Raji (cell line): Measurements from ENCODE around the gene HRK.

Experiments
- POLR2A ChIP-seq: IDR thresholded peaks from 2 replicates; pipeline ENCODE4 v1.6.1; 2011; ENCODE audit warnings: low read depth, low read length, control low read depth; ENCODE audit not compliant: insufficient read depth

Gene HRK

DNA sequence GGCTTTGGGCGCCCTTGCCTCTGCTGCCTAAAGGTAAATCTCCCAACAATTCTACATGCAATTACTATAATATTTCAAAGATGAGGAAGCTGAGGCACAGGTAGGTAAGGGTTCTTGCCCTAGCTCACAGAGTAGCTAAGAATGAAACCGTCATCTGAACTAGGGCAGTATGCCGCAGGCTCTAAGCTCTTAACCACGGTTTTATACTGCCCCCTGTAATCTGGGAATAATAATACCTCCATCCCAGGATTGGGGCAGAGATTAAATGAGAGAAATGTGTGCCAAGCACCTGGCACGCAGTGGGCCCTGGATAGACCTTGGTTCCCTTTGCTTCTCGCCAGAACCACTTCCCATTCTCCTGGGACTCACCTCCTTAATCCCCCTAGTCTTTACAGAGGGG is 1.5 kb upstream of the HRK start:
- no peak for TF ChIP-seq POLR2A

DNA sequence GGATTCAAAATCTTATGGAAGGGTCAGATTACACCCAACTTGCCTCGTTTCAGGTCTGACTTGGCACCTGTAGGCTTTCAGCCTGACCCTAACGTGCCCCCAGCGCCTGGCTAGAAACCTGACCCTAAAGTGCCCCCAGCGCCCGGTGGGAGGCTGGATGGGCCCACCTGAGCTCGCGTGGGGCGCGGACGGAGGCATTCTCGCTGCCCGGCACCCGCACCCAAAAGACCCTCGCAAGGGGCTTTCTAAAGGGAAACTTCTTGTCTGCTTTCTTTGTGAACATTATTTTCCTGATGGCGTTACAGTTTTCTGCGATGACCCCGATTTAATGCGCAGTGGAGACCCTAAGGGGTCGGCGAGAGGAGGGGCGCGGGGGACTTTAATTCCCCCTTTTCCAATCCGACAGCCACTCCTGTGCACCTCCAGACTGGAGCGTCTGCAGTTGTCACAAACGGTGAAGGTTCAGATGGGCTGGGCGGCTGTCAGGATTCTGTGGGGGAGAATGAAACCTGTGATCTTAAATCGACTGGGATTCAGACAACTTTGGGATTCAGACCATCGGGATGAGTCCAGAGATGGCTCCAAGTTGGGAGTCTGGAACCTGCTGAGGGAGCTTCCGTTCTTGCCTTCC is 751 bp upstream of the HRK start:
- no peak for TF ChIP-seq POLR2A

DNA sequence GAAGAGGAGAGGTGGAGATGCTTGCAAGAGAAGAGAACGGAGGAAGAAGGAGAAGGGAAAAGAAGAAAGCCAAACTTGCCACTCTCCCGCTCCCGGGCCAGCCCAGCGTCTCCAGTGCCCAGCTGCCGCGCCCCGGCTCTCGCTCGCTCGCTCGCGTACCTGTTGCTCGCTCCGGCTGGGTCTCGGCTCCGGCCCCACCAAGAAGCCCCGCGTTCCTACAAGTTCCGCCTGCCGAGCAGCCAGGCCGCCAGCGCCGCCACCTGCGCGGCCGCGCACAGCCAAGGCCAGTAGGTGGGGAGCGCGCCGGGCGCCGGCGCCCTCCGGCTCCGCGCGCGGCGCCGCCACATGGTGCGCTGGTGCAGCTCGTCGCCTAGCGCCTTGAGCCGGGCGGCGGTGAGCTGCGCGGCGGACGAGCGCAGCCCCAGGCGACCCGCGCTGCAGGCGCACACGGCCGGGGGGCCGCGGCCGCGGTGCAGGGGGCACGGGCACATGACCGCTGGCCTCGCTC is 370 bp downstream of the HRK start:
- TF ChIP-seq POLR2A: peak; percentile 49; the same call in 1 of the 2 replicates

DNA sequence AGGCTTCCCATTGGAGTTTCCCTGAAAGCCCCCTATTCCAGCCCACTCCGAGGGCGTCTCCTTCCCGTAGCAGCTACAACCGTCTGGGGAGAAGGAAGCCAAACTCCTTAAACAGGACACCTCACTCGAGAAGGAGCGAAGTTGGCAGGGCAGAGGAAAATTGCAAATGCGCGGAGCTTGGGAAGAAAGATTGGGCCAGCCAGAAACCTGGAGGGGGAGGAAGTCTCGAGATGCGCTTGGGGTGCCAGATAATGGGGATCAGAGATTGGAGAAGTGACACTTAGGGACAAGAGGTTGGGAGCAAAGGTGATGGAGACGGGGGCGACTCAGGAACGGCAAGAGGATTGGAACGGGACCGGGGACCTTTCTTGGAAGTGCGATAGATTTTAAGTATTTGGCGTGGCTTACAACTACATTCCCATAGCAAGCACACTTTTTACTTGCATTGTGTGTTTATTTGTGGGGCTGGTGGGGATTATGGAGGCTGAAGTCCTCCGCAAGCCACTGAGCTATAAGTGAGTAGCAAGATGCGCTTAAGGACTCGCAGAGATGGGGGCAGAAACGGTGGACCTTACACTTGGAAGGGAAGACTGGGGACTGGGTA is 926 bp downstream of the HRK start:
- TF ChIP-seq POLR2A: no peak

DNA sequence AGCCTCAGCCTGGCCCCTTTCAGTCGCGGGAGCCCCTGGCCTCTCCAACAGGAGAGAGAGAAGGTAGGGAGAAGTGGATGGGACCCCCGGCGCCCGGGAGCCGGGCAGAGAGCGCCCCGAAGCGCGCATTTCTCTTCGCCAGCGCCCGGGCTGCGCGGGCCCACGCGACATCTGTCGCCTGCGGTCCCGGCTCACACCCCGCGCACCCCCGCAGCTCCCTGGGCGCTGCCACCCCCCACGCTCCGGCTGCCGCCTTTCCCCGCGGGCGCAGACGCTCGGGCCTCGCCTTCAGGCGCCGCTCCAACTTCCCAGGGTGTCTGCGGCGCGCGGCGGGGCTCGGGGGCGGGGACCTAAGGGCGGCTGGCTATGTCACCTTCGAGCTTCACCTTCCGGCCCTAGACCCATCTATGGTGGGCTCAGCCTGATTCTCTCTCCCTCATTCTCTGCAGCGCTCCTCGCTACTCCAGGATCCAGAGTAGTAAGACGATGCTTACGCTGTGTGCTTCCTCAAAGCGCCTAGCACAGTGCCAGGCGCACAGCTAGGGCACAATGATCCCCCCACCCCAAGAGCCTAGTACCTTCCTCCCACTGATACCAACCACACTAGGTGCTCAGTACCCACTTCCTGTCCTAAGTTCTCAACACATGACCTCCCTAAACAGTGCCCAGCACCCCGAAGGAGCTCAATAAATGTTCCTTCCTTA is 1.6 kb downstream of the HRK start:
- TF ChIP-seq POLR2A: no peak

DNA sequence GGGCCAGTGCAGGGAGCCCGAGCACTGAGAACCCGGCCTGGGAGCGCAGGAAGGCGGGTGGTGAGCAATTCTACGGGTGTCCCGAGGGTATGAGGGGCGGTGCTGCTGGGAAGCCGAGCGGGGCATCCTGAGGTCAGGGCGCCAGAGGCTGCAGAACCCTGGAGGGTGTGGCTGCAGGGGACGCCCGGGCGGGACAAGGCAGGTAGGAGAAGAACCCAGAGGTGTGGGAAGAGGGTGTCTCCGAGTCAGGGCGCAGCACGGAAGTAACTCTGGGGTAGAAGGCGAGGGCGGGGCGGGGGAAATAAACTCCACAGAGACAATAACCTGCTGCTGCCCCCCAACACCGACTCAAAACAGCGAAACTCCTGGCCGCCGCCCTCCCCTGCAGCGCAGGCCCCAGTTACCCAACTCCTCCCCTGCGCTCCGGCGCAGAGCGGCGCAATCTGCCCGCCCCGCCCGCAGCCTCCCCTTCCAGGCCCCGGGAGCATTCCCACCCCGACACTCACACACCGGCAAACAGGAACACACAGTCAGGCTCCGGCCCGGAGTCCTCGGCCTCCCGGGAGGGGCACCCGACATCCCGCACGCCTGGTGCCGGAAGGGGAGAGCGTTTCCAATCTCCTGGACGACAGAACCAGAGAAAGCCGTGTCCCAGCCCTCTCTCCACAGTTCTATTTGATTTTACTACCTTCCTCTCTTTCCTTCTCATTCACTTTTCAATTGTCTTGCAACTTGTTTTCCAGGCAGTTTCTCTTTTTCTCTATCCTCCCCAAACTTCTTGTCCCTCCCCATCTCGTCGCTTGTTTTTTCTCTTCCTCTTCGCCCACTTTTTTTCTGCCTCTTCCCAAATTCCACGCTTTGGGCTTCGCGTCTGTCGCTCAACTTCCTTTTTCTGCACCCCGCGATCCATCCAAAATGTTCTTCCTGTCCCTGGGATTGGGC is 2.4 kb downstream of the HRK start:
- TF ChIP-seq POLR2A: no peak

DNA sequence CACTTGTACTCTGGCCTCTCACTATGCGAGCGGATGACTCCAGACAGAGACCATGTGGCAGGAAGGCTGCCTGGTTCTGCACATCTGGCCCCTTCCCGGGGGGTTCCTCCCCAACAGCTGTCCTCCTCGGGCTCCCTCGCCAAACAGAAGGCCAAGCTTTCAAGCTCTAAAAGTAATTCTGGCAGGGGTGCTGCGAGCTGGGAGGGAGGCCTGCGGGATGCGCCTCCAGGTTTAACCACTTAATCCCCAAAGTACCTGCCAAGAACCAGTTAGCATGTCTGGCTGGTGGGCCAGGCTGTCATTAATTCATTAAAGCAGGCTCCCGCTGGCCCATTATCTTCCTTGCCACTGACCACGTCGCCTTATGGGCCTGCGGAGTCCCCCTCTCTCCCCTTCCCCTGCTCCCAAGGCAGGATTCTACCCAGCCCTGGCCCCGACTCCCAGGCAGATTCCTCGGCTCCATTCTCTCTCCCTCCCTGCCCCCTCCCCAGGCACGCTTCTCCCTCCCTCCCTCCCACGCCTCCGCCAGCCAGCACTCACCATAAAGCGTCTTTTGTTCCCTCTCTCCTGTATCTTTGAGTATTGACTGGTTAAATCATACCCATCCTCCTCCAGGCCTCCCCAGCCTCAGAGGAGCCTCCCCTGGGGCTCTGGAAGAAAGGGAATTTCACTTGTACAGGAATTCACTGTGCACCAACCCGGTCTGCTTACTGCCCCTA is 4.9 kb downstream of the HRK start:
- TF ChIP-seq POLR2A: no peak

DNA sequence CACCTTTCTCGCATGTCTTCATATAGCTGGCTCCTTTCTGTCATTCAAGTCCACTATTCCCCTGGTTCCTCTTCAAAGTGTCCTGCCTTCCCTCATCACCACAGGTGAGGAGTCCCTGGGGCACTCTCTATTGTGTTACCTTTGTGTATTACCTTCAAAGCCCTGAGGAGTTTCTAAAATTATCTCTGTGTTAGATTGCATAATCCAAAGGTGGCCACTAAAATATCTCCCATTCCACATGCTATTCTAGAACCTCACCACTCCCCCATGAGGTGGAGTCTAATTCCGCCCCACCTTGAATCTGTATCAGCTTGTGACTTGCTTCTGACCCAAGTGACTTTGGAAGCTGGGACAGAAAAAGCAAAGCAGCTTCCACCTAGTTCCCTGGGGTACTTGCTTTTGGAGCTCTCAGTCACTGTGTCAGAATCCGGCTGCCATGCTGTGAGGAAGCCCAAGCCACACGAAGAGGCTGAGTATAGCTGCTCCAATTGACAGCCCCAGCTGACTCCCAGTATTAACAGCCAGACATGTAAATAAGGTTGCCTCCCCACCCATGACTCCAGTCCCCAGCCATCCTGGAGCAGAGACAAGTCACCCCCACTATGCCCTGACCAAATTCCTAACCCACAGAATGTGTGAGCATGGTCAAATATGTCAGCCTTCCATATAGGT is 6.8 kb downstream of the HRK start:
- TF ChIP-seq POLR2A: no peak

DNA sequence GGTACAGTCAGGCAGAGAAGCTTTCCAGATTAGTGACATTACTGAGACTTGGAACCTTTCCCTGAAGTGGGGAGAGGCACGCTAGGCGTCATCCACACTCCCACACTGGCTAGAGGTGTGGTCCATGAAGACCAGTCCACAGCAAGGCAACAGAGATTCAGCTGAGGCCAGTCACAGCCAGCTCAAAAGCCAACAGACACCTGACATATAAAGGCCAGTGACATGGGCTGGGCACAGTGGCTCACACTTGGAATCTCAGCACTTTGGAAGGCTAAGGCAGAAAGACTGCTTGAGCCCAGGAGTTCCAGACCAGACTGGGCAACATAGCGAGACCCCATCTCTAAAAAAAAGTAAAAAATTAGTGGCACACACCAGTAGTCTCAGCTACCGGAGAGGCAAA is 10.9 kb downstream of the HRK start:
- TF ChIP-seq POLR2A: no peak

DNA sequence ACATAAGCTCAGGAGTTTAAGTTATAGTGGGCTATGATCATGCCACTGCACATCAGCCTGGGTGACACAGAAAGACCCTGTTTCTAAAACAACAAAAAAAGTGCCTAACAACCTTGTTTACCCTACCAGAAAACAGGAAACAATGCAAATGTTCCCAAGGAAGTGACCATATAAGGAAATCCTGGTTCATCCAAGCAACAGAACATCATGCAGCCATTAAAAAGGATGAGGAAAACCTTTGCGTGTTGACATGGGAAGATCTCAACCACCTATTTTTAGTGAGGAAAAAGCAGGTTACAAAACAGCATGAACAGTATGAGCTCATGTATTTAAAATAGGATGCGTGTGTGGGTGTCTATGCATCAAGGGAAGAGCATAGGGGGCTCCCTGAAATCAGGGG is 13.7 kb downstream of the HRK start:
- no peak for TF ChIP-seq POLR2A

DNA sequence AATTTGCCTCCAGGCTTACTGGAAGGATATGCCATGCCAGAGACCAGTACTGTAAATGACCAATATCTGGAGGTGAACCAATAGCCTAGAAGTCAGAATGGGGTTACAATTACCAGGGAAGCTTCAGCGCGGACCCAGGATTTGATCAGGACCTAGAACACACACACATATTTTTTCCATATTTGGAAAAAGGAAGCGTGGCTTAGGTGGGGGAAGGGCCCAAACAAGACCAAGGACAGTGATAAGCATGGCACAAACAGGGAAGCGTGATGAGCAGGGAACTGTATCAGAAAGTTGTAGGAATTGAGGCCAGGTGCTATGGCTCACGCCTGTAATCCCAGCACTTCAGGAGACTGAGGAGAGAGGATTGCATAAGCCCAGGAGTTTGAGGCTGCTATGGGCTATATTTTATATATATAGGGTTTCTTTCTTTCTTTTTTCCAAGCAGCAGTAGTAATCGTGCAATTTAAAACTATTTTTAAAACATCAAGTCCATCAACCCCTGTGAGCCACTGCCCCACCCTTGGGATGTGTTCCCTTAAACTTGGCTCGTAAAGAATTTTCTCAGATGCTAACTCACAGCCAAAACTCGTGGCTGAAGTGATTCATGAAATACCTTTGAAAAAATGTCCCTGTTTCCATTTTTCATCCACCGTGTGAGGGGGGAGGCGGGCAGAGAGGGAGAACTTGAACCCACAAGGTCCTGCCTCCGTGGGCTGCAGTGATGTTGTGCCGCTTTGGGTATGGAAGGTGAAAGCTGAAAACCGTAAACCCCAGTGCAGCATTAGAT is 16.7 kb downstream of the HRK start:
- TF ChIP-seq POLR2A: no peak

DNA sequence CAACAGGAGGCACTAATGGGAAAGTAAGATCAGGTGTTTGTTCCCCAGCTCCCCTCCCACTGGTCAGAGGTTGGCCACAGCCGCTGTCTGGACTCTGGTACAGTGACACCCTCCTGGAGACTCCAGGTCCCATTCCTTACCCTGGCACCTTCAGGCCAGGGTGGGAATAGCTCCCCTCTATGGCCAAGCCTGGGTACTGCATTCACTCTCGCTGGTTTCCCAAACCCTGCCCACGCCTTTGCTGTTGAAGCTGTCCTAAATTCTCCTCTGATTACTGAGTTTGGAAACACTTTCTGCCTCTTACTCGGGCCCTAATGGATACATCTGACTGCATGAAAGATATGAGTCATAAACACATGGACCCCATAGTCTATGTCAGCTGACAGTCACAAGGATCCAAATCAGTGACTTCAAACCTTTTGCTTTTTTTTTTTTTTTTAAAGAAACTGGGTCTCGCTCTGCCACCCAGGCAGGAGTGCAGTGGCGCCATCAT is 17.9 kb downstream of the HRK start:
- TF ChIP-seq POLR2A: no peak

DNA sequence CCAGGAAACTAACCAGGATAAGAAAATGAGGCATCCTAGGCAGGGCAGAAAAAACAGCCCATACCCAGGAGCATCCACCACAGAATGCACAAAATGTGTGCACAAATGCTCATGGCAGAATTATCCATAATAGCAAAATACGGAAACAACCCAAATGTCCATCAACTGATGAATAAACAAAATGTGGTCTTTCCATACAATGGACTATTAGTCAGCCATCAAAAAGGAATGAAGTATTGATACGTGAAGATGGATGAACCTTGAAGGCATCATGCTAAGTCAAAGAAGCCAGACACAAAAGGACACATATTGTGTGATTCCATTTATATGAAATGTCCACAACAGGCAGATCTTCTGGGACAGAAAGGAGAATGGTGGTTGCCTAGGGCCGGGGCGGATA is 19.1 kb downstream of the HRK start:
- TF ChIP-seq POLR2A: no peak
